NCI-H446 treated with DMSO at 0.1 percent for 48 hours (cell line): ENCODE measurements around the gene RIN3.

Experiments used
- DNase-seq: peaks from one replicate; lab custom pipeline; 2025; lab: John Stamatoyannopoulos, UW

Gene RIN3

DNA sequence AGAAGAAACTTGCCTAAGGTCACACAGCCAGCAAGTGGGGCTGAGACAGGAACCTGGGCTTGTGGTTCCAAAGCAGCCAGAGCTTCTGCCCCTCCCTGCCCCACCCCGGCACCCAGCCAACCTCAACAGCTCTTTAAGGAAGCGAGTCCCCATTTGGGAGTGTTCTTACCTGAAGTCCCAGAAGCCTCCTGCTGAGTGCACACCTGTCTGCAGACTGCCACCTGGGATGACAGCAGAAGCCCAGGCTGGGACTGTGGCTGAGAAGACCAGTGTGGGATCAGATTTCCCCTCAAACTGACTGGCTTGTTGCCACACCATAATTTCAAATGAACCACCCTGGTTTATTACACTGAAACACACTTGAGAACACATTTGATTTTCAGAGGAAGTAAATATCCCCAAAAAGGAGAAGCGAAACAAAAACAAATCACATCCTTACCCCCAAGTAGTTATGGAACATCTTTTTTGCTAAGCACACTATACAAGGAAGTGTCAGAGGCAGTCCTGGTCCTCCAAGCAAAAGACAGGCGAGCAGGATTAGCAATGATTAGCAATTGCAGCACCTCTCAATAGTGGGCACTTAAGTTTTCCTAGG lies 6.3 kb upstream of the RIN3 start:
- DNase-seq = no peak

DNA sequence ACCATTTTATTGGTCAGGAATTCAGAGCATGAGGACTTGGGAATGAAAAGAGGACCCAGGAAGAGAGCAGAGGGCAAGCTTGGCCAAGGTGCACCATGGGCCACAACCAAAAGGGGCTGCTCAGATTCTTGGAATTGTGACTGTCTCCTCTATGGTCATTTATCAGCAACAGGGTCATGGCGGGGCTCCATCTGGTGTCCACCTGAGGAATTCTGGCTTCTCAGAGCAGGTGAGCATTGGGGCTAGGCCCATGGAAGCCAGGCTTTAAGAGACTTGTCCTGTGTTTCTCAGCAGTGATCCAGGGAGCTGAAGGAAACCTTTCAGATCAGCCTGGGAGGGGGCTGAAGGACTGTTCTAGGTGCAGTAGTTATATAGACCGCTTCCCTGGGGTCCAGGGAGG lies 2.6 kb upstream of the RIN3 start:
- no peak for DNase-seq

DNA sequence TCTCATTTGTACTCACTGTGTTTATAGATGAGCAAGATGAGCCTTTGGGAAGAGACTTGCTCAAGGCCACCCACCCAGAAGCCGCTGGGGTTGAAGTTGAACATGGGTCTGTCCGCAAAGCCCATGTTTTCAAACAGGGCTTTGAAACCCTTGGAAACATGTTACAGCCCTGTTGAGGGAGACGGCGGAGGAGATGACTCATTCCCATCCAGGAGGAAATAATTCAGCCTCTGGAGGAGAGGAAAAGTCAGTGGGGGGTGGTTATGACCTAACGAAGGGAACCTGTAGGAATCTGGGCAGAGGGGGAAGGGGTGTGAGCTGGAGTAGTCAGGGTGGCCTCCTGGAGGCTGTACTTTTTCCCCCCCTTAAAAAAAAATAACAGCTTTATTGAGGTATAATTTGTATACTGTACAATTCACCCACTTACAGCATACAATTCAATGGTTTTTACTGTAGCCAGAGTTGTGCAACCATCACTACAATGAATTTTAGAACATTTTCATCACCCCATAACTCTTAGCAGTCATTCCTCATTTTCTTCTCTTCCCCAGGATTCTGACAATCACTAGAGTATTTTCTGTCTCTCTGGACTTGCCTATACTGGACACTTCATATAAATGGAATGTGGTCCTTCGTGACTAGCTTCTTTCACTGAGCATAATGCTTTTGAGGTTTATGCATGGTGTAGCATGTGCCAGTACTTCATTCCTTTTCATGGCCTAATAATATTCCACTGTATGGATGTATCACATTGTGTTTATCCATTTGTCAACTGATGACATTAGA lies 1.9 kb upstream of the RIN3 start:
- no peak for DNase-seq

DNA sequence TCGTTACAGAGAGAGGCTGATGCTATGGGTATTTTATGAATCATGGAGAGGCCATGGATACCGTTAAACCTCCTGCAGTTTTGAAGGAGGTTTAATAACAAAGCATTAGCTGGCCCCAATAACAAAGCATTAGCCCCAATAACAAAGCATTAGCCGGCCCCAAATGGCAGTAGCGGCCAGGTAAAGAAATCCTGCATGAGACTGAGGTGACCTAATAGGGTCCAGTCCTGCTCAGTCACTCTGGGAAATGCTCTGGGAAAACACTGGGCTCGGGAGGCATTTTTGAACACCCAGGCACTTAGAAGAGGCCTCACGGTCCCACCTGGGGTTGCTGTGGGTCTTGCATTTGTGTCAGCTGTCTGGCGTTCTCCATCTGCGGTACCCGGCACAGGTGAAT lies 776 bp upstream of the RIN3 start:
- DNase-seq = no peak

DNA sequence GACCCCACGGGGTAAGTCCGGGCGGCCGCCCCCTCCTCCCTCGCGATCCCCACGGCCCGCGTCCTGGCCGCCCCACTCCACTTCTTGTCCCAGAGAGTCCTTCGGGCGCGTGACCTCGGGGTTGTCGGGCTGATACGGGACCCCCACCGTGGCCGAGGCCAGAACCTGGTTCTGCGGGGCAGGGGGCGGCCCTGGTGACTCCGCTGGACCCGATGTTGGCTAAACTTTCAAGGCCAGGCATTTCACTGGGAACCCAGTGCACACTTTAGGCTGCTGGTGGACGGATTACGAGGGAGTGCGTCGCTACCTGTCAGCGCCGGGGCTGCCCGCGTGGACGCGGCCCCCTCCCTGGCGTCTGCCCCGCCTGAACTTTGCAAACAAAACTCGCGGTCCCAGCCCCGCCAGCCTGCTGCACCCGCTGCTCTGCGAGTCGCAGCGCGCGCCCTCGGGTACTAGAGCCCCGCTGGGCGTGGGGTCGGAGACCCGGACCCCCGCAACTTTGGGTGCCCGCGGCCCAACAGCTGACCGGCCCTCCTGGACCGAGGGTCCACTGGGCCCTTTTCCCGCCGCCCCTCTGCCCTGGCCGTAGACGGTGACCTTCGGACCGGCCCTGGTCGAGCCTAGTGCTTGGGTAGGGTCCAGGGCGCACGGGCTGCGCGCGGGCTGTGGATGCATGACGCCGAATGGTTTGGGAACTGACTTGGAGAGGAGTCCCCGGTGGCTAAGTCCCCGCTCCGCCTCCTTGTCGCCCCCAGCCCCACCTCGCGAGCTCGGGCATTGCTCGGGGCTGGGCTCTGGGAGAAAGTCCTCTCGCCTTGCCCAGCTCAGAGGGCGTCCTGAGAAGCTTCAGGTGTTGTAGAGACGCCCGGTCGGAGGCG lies 624 bp downstream of the RIN3 start:
- no peak for DNase-seq

DNA sequence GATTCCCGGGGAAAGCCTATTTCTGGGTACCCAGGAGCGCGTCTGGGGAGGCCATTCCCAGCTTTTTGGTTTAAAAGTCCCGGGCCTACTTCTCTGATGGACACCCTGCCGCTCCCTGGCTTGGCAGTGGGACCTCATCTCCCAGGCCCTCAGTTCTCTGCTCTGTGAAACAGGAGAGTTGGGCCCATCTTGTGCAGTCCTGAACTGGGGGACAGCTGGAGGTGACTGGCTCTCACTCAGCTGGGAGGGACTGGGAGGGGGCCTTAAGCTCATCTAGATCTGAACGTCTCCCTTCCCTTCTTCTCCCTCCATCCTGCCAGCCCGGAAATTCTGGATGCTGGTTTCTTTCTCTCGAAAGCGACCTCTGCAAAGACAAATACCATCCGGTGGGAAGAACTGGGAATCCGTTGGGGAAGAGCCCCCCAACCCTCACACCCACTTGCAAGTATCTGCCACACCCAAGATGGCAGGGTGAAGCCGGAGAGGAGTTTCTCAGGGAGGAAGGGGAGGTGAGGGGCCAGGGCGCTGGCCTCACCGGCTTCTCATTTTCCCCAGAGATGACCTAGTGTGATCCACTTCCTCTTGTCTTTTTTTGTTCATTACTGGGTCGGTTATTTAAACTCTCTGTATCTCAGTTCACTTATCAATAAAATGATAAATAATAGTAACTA lies 1.4 kb downstream of the RIN3 start:
- DNase-seq = no peak

DNA sequence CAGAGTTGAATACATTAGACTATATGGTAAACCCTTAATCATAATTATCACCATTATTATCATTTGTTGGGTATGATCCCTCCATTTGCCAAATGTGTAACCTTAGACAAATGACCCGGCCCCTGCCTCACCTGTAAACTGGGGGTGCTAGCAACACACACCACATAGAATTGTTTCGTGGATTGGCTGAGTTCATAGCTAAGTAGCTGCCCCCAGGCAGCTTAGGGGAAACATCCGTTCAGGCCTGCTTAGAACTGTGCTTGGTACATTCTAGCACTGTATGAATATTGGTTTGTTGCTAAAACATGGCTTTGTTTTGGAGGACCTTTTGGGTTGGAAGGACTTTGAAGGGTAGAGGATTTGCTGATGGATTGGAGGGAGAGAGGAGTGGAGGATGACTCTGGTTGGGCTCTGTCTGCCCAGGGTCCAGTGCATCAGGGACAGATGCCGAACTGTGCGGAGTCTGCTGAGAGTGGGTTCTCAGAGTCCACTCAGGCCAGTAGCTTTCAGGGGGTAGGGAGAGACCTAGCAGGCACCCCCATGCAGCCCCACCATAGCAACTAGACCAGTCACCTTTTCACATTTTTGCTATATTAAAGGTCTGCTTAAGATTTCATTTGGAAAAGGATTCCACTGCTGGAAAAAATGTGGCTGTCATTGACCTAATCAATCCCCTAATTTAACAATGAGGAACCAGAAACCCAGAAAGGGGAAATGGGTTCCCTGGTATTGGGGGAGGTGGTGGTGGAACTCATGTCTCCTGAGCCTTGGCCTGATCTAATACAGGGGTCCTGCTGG lies 2.2 kb downstream of the RIN3 start:
- DNase-seq = no peak

DNA sequence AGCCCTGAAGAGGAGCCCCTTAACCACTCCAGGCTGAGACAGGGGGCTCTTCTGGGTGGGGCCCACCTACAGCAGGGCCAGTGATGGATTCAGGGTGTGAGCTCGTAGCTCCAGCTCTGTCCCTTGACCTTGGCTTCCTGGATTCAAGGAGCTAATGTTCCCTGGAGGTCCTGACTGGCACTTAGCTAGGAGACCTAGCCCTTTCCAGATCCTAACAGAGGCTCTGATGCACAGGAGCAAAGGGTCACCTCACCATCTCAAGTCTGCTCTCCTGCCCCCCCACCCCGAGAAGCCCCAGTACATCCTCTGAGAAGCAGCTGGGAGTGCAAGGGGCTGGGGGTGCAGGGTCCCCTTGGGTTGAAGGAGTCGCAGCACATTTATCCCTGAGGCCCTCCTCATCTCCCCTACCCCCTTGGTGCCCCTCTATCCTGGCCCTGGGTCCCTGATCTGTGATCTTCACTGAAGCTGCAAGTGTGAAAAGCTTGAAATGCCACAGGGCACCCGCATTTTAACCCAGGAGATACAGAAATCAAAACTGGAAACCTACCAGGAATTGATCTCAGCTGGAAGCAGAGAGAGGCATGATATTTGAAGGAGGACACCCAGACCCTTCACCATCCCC lies 2.9 kb downstream of the RIN3 start:
- no peak for DNase-seq

DNA sequence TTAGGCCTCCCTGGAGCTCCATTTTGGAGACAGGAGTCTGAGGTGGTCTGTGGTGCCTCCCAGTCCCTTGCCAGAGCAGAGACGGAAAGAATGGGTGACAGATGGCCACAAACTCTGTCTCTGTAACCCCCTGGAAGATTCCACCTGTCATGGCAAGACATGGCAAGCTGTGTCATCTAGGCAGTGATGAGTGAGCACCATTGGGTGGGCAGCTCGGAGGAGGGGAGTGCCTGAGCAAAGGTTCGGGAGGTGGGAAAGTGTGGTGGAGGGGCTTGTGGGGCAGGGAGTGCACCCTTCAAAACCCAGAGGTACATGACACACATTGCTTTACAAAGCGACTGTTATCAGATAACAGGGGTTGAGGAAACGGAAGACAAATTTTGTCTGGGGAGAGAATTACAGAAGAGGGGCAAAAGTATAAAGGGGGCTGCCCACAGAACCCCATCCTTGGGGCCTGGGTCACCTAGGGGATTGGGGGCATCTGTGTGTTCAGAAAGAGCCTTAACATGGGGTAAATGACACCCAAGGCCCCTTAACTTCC lies 3.5 kb downstream of the RIN3 start:
- DNase-seq = no peak

DNA sequence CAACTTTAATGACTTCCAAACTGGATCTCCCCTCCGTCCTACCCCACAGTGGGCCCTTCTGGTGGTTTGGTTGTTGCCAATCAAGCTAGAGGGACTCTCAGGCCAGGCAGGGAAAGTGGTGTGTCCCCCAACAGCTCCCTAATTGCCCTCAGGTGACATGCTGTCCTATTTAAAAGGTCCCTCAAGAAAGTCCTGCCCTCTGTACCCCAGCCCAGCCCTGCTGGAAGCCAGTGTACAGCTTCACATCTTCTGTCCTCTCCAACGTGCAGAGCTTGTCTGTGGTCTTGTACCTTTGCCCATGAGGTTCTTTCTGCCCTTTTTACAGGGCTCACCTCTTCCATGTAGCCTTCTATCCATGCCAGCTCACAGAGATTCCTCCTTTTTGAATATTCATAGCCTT lies 4.2 kb downstream of the RIN3 start:
- no peak for DNase-seq

DNA sequence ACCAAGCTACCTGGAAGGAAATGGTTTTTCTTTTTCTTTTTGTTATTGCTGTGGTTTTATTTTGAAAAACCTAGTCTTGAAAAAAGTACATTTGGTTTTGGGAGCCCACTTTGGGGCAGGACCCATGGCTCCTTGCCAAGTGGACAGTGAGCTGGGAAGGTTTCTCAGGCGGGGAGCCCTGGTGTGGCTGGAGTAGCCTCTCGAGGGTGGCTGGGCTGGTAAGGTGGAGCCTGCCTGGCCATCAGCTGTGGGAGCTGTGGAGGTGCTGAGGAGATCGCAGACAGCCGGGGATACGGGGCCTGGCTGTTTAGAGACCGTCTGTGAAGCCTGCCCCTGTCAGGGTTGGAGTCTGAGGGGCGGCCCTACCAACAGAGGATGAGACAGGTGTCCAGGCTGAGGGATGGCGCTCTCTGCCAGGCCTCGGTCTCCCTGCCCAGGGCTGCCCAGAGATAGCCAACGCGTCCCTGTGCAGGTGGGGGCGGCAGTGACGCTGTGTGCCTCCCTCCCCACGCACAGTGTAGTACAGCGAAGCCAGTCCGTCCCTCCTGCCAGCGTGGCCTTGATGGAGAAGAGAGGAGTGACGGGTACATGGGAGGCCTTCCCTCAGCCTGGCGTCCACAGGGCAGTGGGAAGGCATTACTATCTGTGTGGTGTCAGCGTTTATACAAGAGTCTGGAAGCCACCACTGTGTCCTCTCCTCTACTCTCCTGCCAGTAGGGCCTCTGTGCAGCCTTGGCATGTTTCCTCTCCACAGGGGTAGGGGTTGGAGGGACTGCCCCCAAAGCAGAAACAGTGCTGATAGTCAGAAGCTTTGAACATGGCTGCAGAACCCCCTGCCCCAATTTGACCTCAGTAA lies 5.9 kb downstream of the RIN3 start:
- DNase-seq = no peak

DNA sequence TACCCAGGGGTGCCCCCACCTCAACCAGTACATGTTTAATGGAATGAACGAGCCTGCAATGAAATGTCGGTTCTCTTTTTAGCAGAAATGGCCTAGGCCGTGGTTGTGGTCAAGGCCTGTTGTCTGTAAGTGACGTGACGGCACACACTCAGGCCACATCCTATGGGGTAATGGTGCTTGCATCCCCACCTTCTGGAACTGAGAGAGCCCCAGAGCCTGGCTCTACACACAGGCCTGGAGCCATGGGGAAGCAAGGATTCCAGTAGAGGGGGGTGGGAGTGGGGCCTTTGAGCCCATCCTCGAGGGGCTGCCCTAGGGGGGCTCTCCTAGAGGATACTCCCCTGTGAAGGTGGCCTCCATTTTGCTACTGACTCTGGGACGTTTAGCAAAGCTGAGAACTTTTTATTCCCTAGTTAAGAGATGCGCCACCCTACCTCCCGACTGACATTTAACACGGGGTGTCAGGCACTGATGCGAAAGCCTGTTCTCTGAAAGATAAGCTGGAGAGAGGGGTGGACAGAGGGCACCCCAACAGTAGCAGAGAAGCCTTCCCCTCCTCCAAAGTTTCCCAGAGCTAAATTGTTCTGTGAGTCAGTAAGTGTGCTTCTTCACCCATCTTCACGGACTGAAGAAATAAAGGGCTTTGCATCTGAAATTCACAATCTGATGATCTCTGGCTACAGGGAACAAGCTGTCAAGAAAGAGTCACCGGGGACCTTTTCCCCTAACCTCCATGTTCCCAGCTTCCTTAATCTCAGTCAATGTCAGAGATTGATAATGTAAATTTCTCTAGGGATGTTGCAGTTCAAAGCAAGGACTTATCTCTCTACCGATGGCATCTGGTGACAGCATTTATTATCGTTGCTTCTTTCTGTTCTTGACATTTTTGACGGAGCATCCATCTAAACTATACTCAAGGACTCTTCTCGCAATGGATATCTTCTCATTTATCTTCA lies 6.8 kb downstream of the RIN3 start:
- DNase-seq = no peak

DNA sequence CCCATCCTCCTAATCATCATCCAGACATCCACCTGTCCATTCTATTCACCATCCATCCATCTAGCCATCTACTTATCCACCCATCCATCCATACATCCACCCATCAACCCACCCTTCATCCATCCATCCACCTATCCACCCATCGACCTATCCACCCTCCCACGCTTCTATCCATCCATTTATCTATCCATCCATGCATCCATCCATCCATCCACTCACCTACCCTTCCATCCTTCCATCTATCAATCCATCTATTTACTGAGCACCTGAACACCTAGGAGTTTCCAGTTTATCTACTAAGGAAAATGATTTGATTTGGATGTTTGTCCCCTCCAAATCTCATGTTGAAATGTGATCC lies 7.5 kb downstream of the RIN3 start:
- DNase-seq = no peak

DNA sequence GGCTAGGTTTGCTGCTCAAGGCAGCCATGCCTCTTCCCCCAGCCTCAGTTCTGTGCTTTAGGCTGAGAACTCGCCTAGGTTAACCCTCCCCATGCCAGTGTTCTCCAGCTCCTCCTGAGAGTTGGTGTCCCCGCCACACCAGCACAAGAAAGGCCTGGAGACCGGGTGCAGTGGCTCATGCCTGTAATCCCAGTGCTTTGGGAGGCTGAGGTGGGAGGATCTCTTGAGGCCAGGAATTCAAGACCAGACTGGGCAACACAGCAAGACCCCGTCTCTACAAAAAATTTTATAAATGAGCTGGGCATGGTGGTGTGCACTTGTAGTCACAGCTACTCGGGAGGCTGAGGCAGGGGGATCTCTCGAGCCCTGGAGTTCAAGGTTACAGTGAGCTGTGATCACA lies 10.2 kb downstream of the RIN3 start:
- DNase-seq = no peak

DNA sequence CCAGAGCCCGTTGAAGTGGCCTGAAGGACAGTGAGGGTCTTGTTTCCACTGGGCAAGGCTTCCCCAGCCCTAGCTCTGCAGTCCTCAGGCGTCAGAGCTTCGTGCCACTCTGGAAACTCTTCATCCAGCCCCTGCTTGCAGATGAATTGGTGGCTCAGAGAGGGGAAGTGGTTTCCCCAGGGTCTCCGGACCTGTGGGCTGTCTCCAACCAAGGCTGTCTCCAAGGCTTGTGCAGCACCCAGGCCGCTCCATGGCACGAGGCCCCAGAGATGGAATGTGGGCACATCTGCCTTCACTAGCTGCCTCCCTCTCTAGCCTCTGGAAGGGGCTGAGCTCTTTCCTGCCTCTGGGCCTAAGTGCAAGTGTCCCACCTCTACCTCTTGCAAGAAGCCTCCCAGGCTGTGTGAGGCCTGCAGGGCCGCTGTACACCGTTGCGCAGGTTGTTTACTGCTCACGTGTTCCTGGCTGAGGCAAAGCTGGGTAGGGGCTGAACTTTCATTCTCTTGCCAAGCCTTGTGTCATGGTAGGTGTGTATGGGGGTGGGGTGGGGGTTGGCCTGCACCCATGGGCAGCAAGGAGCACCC lies 11.1 kb downstream of the RIN3 start:
- no peak for DNase-seq

DNA sequence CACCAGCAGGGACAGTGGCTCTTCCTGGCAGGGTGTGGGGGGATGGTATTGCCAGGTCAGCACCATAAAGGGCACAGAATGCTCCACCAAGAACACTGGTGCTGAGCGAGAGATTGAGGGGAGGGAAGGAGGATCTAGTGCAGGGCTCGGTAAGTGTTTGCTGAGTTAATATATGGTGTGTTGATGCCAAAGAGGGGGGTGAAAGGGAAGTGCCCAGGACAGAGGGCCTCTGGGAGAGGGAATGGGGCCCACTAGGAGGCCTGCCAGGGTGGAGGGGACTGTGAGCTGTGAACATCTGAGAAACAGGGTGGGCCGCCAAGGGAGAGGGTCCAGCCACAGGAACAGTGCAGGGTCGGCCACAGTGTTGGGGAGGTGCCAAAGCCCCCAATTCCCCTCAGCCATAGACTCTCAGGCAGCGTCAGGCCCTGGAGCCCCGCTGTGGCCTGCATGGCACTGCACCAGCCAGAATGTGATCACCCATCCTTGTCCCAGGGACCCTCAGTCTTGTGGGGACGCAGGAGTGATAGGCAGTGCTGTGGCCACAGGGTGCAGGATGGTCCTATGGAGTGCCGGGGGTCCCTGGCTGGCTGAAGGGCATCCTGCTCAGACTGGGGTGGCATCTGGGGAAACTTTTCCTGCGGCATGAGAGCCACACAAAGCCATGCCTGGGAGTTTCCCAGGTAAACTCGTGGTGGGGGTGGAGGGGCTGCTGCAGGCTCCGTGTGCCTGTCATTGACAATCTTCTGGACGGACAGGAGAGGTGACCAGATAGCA lies 11.9 kb downstream of the RIN3 start:
- DNase-seq = no peak

DNA sequence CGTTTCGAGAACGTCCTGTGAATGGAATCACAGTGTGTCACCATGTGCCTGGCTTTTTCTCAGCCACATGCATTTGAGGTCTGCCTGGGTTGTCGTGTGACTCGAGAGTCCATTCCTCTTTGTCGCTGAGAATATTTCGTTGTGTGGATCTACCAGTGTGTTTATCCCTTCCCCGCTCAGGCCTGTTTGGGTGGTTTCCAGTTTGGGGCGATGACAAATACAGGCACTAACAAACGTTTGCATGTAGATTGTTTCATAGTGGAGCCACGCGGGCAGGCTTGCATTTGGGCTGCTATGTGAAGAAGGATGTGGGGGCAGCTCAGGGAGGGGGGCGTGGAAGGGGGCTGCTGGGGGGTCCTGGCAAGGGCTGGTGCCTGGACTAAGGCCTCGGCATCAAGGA lies 14.1 kb downstream of the RIN3 start:
- no peak for DNase-seq
